Posterior vena cava (tissue), 2 donors: Measurements from ENCODE around the gene SLC4A5. TPM values are rescaled to one million over a fixed set of nuclear protein-coding genes. Genes with fewer than 3 reads are reported as not detected.

Experiments
- DNase-seq: peaks from one replicate; pipeline ENCODE4 v3.0.0-alpha.2; 2020; ENCODE audit warnings: low spot score
- intact Hi-C, 2 donors: fragments of 100-400 bp; cut with DNase I; formaldehyde crosslinking; loops; one replicate each; pipeline versions ENCODE4 v1.14.1 to v1.14.2; 2022 to 2023
- total RNA-seq, 2 donors: library from RNA; stranded (reverse); fragmentation: NEBNext Ultra II Directional; extraction: Animal tissue kit (Norgen Biotek cat#: 25700); gene quantifications; one replicate each; pipeline ENCODE4 v1.2.1, GENCODE V29; 2021
- donor health status: DM: yes; HTN: yes; CAD: no.
- donor health status: DM: yes; HTN: yes; CAD: no.

SLC4A5 gene
- total RNA-seq, 2 donors from 2014 or later: 3.9 to 5.3 TPM

GRCh38 chr2:74327627-74328026 is 15.6 kb downstream of the SLC4A5 start:
- intact Hi-C loops: no loop called here

GRCh38 chr2:74327199-74327598 is 16.0 kb downstream of the SLC4A5 start:
- no peak for DNase-seq
- intact Hi-C loops: no loop called here

More at GRCh38 chr2:74327627-74328026, 15.6 kb downstream of the SLC4A5 start:
- DNase-seq: no peak

GRCh38 chr2:74325815-74326214 is 17.4 kb downstream of the SLC4A5 start:
- intact Hi-C loops: no loop called here
- no peak for DNase-seq

- intact Hi-C loops: no loop called here
- no peak for DNase-seq
Observed at GRCh38 chr2:74321737-74322136, 21.5 kb downstream of the SLC4A5 start.

GRCh38 chr2:74317701-74318100 is 25.5 kb downstream of the SLC4A5 start:
- no peak for DNase-seq
- intact Hi-C loops: no loop called here

- no peak for DNase-seq
- intact Hi-C loops: no loop called here
Observed at GRCh38 chr2:74316627-74317295, 26.5 kb downstream of the SLC4A5 start.

- no peak for DNase-seq
- intact Hi-C loops: no loop called here
Observed at GRCh38 chr2:74314107-74314506, 29.1 kb downstream of the SLC4A5 start.

GRCh38 chr2:74313497-74313896 is 29.7 kb downstream of the SLC4A5 start:
- no peak for DNase-seq
- intact Hi-C loops: no loop called here

GRCh38 chr2:74312913-74313312 is 30.3 kb downstream of the SLC4A5 start:
- intact Hi-C loops: no loop called here
- no peak for DNase-seq

- intact Hi-C loops: no loop called here
- DNase-seq: no peak
Observed at GRCh38 chr2:74307720-74308119, 35.5 kb downstream of the SLC4A5 start.

- intact Hi-C loops: no loop called here
- no peak for DNase-seq
Observed at GRCh38 chr2:74304332-74305148, 38.7 kb downstream of the SLC4A5 start.

GRCh38 chr2:74302865-74303264 is 40.4 kb downstream of the SLC4A5 start:
- intact Hi-C loops: no loop called here
- DNase-seq: no peak

- no peak for DNase-seq
- intact Hi-C loops: no loop called here
Observed at GRCh38 chr2:74301262-74301661, 42.0 kb downstream of the SLC4A5 start.

- intact Hi-C loops: no loop called here
Observed at GRCh38 chr2:74300506-74300905, 42.7 kb downstream of the SLC4A5 start.

GRCh38 chr2:74297950-74298349 is 45.3 kb downstream of the SLC4A5 start:
- intact Hi-C loops: no loop called here
- DNase-seq: no peak

More at GRCh38 chr2:74300506-74300905, 42.7 kb downstream of the SLC4A5 start:
- no peak for DNase-seq

GRCh38 chr2:74297391-74297790 is 45.8 kb downstream of the SLC4A5 start:
- no peak for DNase-seq
- intact Hi-C loops: no loop called here

GRCh38 chr2:74293191-74293991 is 49.8 kb downstream of the SLC4A5 start:
- no peak for DNase-seq
- intact Hi-C loops: no loop called here

- intact Hi-C loops: no loop called here
- DNase-seq: no peak
Observed at GRCh38 chr2:74292751-74293150, 50.5 kb downstream of the SLC4A5 start.

GRCh38 chr2:74291886-74292621 is 51.2 kb downstream of the SLC4A5 start:
- intact Hi-C loops: no loop called here
- no peak for DNase-seq

GRCh38 chr2:74291218-74291544 is 52.0 kb downstream of the SLC4A5 start:
- no peak for DNase-seq

More at GRCh38 chr2:74291218-74291544, 52.0 kb downstream of the SLC4A5 start:
- intact Hi-C loops: no loop called here
